Astrocyte (in vitro differentiated cells and primary cell): ENCODE data around the gene VTCN1. TPM values are rescaled to one million over a fixed set of nuclear protein-coding genes. Genes with fewer than 3 reads are reported as not detected.

Experiments used
- DNase-seq: peaks from one replicate; pipeline ENCODE4 v3.0.0-alpha.2; 2010; ENCODE audit warnings: low read depth
- FAIRE-seq: peaks from 2 replicates; lab custom pipeline; 2011; peaks lifted over from hg19 to GRCh38; lab: Jason Lieb, UNC
- H2AFZ ChIP-seq: 2 replicates; pipeline ENCODE4 v1.6.0; 2012; ENCODE audit warnings: low read depth, low read length, inconsistent platforms
- H3K27ac ChIP-seq: 2 replicates; pipeline ENCODE4 v1.5.1; 2011; ENCODE audit warnings: low read depth, low read length, inconsistent platforms
- H3K27me3 ChIP-seq: 2 replicates; pipeline ENCODE4 v1.6.0; 2011; ENCODE audit warnings: low read length, inconsistent platforms; ENCODE audit not compliant: insufficient read depth
- H3K36me3 ChIP-seq: 2 replicates; pipeline ENCODE4 v1.5.1; 2011; ENCODE audit warnings: low read length, inconsistent platforms; ENCODE audit not compliant: insufficient read depth
- H3K4me1 ChIP-seq: 2 replicates; pipeline ENCODE4 v1.5.1; 2011; ENCODE audit warnings: low read length, inconsistent platforms; ENCODE audit not compliant: insufficient read depth
- H3K4me2 ChIP-seq: 2 replicates; pipeline ENCODE4 v1.6.0; 2012; ENCODE audit warnings: low read length, inconsistent platforms
- H3K4me3 ChIP-seq: 2 replicates; pipeline ENCODE4 v1.5.1; 2011; ENCODE audit warnings: low read depth, mild to moderate bottlenecking, low read length, inconsistent platforms; ENCODE audit not compliant: insufficient read depth
- H3K79me2 ChIP-seq: 2 replicates; pipeline ENCODE4 v1.6.0; 2012; ENCODE audit warnings: mild to moderate bottlenecking, low read length, inconsistent platforms; ENCODE audit not compliant: insufficient read depth
- H3K9ac ChIP-seq: 2 replicates; pipeline ENCODE4 v1.6.0; 2012; ENCODE audit warnings: mild to moderate bottlenecking, low read length, inconsistent platforms
- H3K9me3 ChIP-seq: 2 replicates; pipeline ENCODE4 v1.5.1; 2012; ENCODE audit warnings: low read depth, mild to moderate bottlenecking, low read length, inconsistent platforms; ENCODE audit not compliant: insufficient read depth
- H4K20me1 ChIP-seq: 2 replicates; pipeline ENCODE4 v1.6.0; 2012; ENCODE audit warnings: low read length, inconsistent platforms; ENCODE audit not compliant: insufficient read depth
- H3K27ac Mint-ChIP-seq: one replicate; pipeline ENCODE4 v1.8.0; 2021; ENCODE audit warnings: mild to moderate bottlenecking, mixed read lengths; ENCODE audit not compliant: unreplicated experiment
- H3K27me3 Mint-ChIP-seq: one replicate; pipeline ENCODE4 v1.8.0; 2021; ENCODE audit warnings: low read depth, mixed read lengths; ENCODE audit not compliant: unreplicated experiment
- H3K36me3 Mint-ChIP-seq: one replicate; pipeline ENCODE4 v1.8.0; 2021; ENCODE audit warnings: low read depth, mixed read lengths; ENCODE audit not compliant: unreplicated experiment
- H3K4me1 Mint-ChIP-seq: one replicate; pipeline ENCODE4 v1.8.0; 2021; ENCODE audit warnings: low read depth, mixed read lengths; ENCODE audit not compliant: unreplicated experiment
- H3K4me3 Mint-ChIP-seq: one replicate; pipeline ENCODE4 v1.8.0; 2021; ENCODE audit warnings: mild to moderate bottlenecking, moderate library complexity, mixed read lengths; ENCODE audit not compliant: unreplicated experiment
- H3K9me3 Mint-ChIP-seq: one replicate; pipeline ENCODE4 v1.8.0; 2021; ENCODE audit warnings: mild to moderate bottlenecking, mixed read lengths; ENCODE audit not compliant: unreplicated experiment
- CTCF ChIP-seq: IDR thresholded peaks from 2 replicates; pipeline ENCODE4 v1.5.1; 2011; ENCODE audit warnings: low read depth, mild to moderate bottlenecking, inconsistent platforms, low read length, moderate library complexity; ENCODE audit not compliant: insufficient read depth
- EZH2 ChIP-seq: IDR thresholded peaks from 2 replicates; pipeline ENCODE4 v1.6.1; 2012; ENCODE audit warnings: mild to moderate bottlenecking, low read length, inconsistent platforms; ENCODE audit not compliant: insufficient read depth
- total RNA-seq: library from RNA; stranded (reverse); gene quantifications from 2 replicates; pipeline ENCODE4 v1.2.1, GENCODE V29; 2021

Gene VTCN1
- total RNA-seq, 1 donor from 2014 or later: 1.3 TPM

DNA sequence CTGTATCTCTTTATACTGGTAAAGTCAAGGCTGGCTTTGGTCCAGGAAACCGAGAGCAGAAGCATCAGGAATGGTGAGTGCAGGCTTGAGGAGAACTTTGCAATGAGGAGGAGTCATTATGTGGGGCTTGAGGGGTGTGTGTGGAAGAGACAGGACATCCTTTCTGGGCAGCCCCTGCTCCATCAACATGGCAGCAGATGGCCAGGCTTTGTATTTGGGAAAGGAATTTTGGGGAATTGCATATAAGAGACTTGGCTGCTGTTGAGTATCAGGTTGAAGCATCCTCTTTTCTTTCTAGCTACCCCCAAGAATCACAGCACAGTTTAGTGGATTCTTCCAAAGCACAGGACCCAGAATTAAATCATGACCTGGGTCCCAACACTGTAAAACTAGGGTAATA lies 33.4 kb downstream of the VTCN1 start:
- no peaks in the 10 kb centered on the region for H3K79me2 ChIP-seq
- H3K36me3 ChIP-seq: no peaks in the 10 kb centered on the region
- TF ChIP-seq CTCF (no peak), EZH2 (no peak)
- Mint-ChIP-seq H3K27me3 (no peaks in the 10 kb centered on the region), H3K27ac (no peak overlapping the region), H3K4me3 (no peak overlapping the region), H3K9me3 (no peaks in the 10 kb centered on the region), H3K4me1 (peaks cover 3% of the 10 kb centered on the region), H3K36me3 (no peaks in the 10 kb centered on the region)
- H3K4me2 ChIP-seq: no peak overlapping the region
- no peaks in the 10 kb centered on the region for H3K27me3 ChIP-seq
- H3K4me1 ChIP-seq: peaks cover under 1% of the 10 kb centered on the region
- H2AFZ ChIP-seq: no peak overlapping the region
- no peaks in the 10 kb centered on the region for H3K9me3 ChIP-seq
- H4K20me1 ChIP-seq: no peaks in the 10 kb centered on the region
- no peak overlapping the region for H3K9ac ChIP-seq
- no peak for FAIRE-seq
- no peak for DNase-seq
- no peak overlapping the region for H3K27ac ChIP-seq
- no peak overlapping the region for H3K4me3 ChIP-seq

DNA sequence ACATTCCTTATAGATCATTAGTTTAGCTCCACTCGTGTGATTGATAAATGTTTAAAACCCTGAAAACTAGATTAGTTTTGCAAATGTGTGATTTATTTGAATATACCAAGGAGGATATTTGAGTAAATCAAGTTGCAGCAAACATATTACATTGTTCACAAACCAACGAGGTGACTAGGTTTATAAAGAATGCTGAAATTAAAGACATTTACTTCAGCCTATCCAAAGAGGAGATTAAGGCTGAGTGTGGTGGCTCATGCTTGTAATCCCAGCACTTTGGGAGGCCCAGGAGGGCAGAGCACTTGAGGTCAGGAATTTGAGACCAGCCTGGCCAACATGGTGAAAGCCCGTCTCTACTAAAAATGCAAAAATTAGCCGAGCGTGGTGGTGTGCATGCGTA lies 34.1 kb downstream of the VTCN1 start:
- DNase-seq (no peak), FAIRE-seq (no peak)
- Histone ChIP-seq H3K27ac (no peak overlapping the region), H3K4me3 (no peak overlapping the region), H3K9ac (no peak overlapping the region), H3K36me3 (no peaks in the 10 kb centered on the region), H3K9me3 (no peaks in the 10 kb centered on the region), H3K4me2 (no peak overlapping the region), H2AFZ (no peak overlapping the region), H3K27me3 (no peaks in the 10 kb centered on the region), H4K20me1 (no peaks in the 10 kb centered on the region), H3K79me2 (no peaks in the 10 kb centered on the region), H3K4me1 (peaks cover 9% of the 10 kb centered on the region)
- no peaks in the 10 kb centered on the region for H3K27me3 Mint-ChIP-seq
- H3K36me3 Mint-ChIP-seq: no peaks in the 10 kb centered on the region
- no peak for TF ChIP-seq CTCF
- no peak for TF ChIP-seq EZH2
- H3K27ac Mint-ChIP-seq: no peak overlapping the region
- H3K4me3 Mint-ChIP-seq: no peak overlapping the region
- H3K9me3 Mint-ChIP-seq: no peaks in the 10 kb centered on the region
- peaks cover 3% of the 10 kb centered on the region for H3K4me1 Mint-ChIP-seq

GRCh38 chr1:117174851-117175250 lies 35.9 kb downstream of the VTCN1 start:
- no peak overlapping the region for H3K27ac Mint-ChIP-seq
- DNase-seq: no peak
- FAIRE-seq: no peak
- H3K36me3 Mint-ChIP-seq: no peaks in the 10 kb centered on the region
- Histone ChIP-seq H3K36me3 (no peaks in the 10 kb centered on the region), H3K4me3 (no peak overlapping the region), H3K27ac (no peak overlapping the region), H4K20me1 (no peaks in the 10 kb centered on the region), H3K9me3 (no peaks in the 10 kb centered on the region), H2AFZ (no peak overlapping the region), H3K4me2 (no peak overlapping the region), H3K79me2 (no peaks in the 10 kb centered on the region), H3K27me3 (no peaks in the 10 kb centered on the region), H3K4me1 (peaks cover 10% of the 10 kb centered on the region), H3K9ac (no peak overlapping the region)
- no peaks in the 10 kb centered on the region for H3K9me3 Mint-ChIP-seq
- H3K27me3 Mint-ChIP-seq: no peaks in the 10 kb centered on the region
- H3K4me3 Mint-ChIP-seq: no peak overlapping the region
- TF ChIP-seq CTCF (no peak), EZH2 (no peak)
- peaks cover 7% of the 10 kb centered on the region for H3K4me1 Mint-ChIP-seq
